ENCODE measurements around the gene ZNF142. TPM values are rescaled to one million over a fixed set of nuclear protein-coding genes. Genes with fewer than 3 reads are reported as not detected.
"Not testable (repeated sequence)": the region's sequence is repeated elsewhere in the genome, so short reads cannot be mapped to it uniquely, and the experiment has no call there.

ZNF142 gene
- total RNA-seq, result 10 to 100 TPM; 17.9 to 19.5 TPM
- long read RNA-seq, partial matches to known transcripts, result 5 of 6 reads
- long read RNA-seq, other reads (novel, unspliced or antisense), result 1 of 6 reads

- intact Hi-C loops (cut with DNase I, micrococcal nuclease), result no loop called here
- DNase-seq, result peak; percentile 93 to 96
- peak; percentile 96 for ATAC-seq
Observed at GRCh38 chr2:218659258-218659987, at the start of gene ZNF142, which contains the start of gene BCS1L. ZNF142 (minus strand) TSS chr2:218659623; CDS start chr2:218656429, 3,194 bp downstream. BCS1L (plus strand) TSS chr2:218659683; CDS start chr2:218660988, 1,305 bp downstream.

- DNase-seq (no peak), ATAC-seq (no peak)
- intact Hi-C loops (cut with DNase I, micrococcal nuclease), result no loop called here
Observed at GRCh38 chr2:218708086-218708485, 48.7 kb upstream of the ZNF142 start.

GRCh38 chr2:218703341-218703740 is 43.9 kb upstream of the ZNF142 start:
- intact Hi-C loops (cut with DNase I, micrococcal nuclease), result no loop called here
- DNase-seq (no peak), ATAC-seq (no peak)

- no peak for ATAC-seq
- intact Hi-C loops (cut with DNase I, micrococcal nuclease), result no loop called here
- DNase-seq, result no peak
Observed at GRCh38 chr2:218701806-218702205, 42.4 kb upstream of the ZNF142 start.

- DNase-seq (no peak), ATAC-seq (no peak)
- intact Hi-C loops (cut with DNase I, micrococcal nuclease), result no loop called here
Observed at GRCh38 chr2:218698885-218699284, 39.5 kb upstream of the ZNF142 start.

- DNase-seq, result no peak
- ATAC-seq, result no peak
- intact Hi-C loops (cut with DNase I, micrococcal nuclease), result no loop called here
Observed at GRCh38 chr2:218694405-218695145, 35.2 kb upstream of the ZNF142 start.

- ATAC-seq, result no peak
Observed at GRCh38 chr2:218691234-218691633, 31.8 kb upstream of the ZNF142 start.

GRCh38 chr2:218687400-218688060 is 28.1 kb upstream of the ZNF142 start:
- intact Hi-C loops (cut with DNase I, micrococcal nuclease), result not testable (repeated sequence)
- ATAC-seq, result peak; percentile 98
- peak; percentile 37 to 43 for DNase-seq

More at GRCh38 chr2:218691234-218691633, 31.8 kb upstream of the ZNF142 start:
- intact Hi-C loops (cut with DNase I, micrococcal nuclease), result no loop called here
- no peak for DNase-seq

GRCh38 chr2:218680061-218680460 is 20.6 kb upstream of the ZNF142 start:
- intact Hi-C loops (cut with DNase I, micrococcal nuclease), result no loop called here
- ATAC-seq (no peak), DNase-seq (no peak)

GRCh38 chr2:218679119-218679518 is 19.7 kb upstream of the ZNF142 start:
- DNase-seq (peak in 1 of 2 donors; percentile 30), ATAC-seq (no peak)
- intact Hi-C loops (cut with DNase I, micrococcal nuclease), result no loop called here

GRCh38 chr2:218671654-218672566 is 12.5 kb upstream of the ZNF142 start, which contains the start of the genes RNF25 and STK36:
RNF25 (minus strand) TSS chr2:218672002; CDS start chr2:218671970, 32 bp downstream.
STK36 (plus strand) TSS chr2:218672086; CDS start chr2:218672830, 744 bp downstream.
- DNase-seq (peak; percentile 84), ATAC-seq (peak; percentile 98)
- intact Hi-C loops (cut with DNase I, micrococcal nuclease), result no loop called here

GRCh38 chr2:218671097-218671653 is 11.8 kb upstream of the ZNF142 start:
- DNase-seq (no peak), ATAC-seq (peak; percentile 64)
- intact Hi-C loops (cut with DNase I, micrococcal nuclease), result no loop called here

- intact Hi-C loops (cut with DNase I, micrococcal nuclease), result no loop called here
- no peak for DNase-seq
- no peak for ATAC-seq
Observed at GRCh38 chr2:218664653-218665052, 5.2 kb upstream of the ZNF142 start.

GRCh38 chr2:218663901-218664300 is 4.5 kb upstream of the ZNF142 start:
- intact Hi-C loops (cut with DNase I, micrococcal nuclease), result no loop called here
- no peak for ATAC-seq
- DNase-seq, result no peak

GRCh38 chr2:218662827-218663226 is 3.4 kb upstream of the ZNF142 start:
- ATAC-seq (no peak), DNase-seq (no peak)
- intact Hi-C loops (cut with DNase I, micrococcal nuclease), result no loop called here

- DNase-seq (no peak), ATAC-seq (no peak)
- intact Hi-C loops (cut with DNase I, micrococcal nuclease), result no loop called here
Observed at GRCh38 chr2:218662377-218662776, 3.0 kb upstream of the ZNF142 start.

GRCh38 chr2:218659988-218660358 is 550 bp upstream of the ZNF142 start:
- ATAC-seq (no peak), DNase-seq (no peak)
- intact Hi-C loops (cut with DNase I, micrococcal nuclease), result no loop called here

GRCh38 chr2:218658671-218659257 is 659 bp downstream of the ZNF142 start:
- ATAC-seq (peak; percentile 64), DNase-seq (peak; percentile 46 to 71)
- intact Hi-C loops (cut with DNase I, micrococcal nuclease), result no loop called here

Data from left colon (tissue), 2 donors.